DMS 273 (cell line): Measurements from ENCODE around the gene CPS1.
A peak's percentile ranks its signal among the peaks of the same experiment; 100 is the strongest.

Experiments
- DNase-seq: peaks from one replicate; lab custom pipeline; 2025; ENCODE audit not compliant: unreplicated experiment; lab: John Stamatoyannopoulos, UW

CPS1 gene

GRCh38 chr2:210546424-210547208 lies 9.8 kb upstream of the CPS1 start:
- DNase-seq, result peak; percentile 2

GRCh38 chr2:210548031-210548430 lies 8.4 kb upstream of the CPS1 start:
- DNase-seq, result no peak

GRCh38 chr2:210548878-210549384 lies 7.5 kb upstream of the CPS1 start:
- DNase-seq, result no peak

- DNase-seq, result no peak
Observed at GRCh38 chr2:210551001-210551400, 5.4 kb upstream of the CPS1 start.

- DNase-seq, result no peak
Observed at GRCh38 chr2:210553373-210553772, 3.0 kb upstream of the CPS1 start.

GRCh38 chr2:210555555-210555954 lies 844 bp upstream of the CPS1 start:
- DNase-seq, result no peak

GRCh38 chr2:210557721-210558120 lies 1.3 kb downstream of the CPS1 start:
- DNase-seq, result no peak

GRCh38 chr2:210558708-210559107 lies 2.3 kb downstream of the CPS1 start:
- DNase-seq, result no peak

- no peak for DNase-seq
Observed at GRCh38 chr2:210559182-210559581, 2.8 kb downstream of the CPS1 start.

GRCh38 chr2:210561475-210561874 lies 5.1 kb downstream of the CPS1 start:
- no peak for DNase-seq

GRCh38 chr2:210562091-210562490 lies 5.7 kb downstream of the CPS1 start:
- DNase-seq, result no peak

GRCh38 chr2:210562502-210563080 lies 6.2 kb downstream of the CPS1 start:
- no peak for DNase-seq

GRCh38 chr2:210567279-210567678 lies 10.9 kb downstream of the CPS1 start:
- DNase-seq, result no peak

GRCh38 chr2:210568108-210568507 lies 11.7 kb downstream of the CPS1 start:
- no peak for DNase-seq

GRCh38 chr2:210577263-210578071 lies 21.1 kb downstream of the CPS1 start:
- peak; percentile 52 for DNase-seq

- no peak for DNase-seq
Observed at GRCh38 chr2:210584834-210585233, 28.4 kb downstream of the CPS1 start.

- no peak for DNase-seq
Observed at GRCh38 chr2:210586381-210586780, 30.0 kb downstream of the CPS1 start.

GRCh38 chr2:210591663-210592062 lies 35.3 kb downstream of the CPS1 start:
- no peak for DNase-seq

- no peak for DNase-seq
Observed at GRCh38 chr2:210592726-210593125, 36.3 kb downstream of the CPS1 start.

GRCh38 chr2:210593166-210593565 lies 36.8 kb downstream of the CPS1 start:
- peak; percentile 4 for DNase-seq

- no peak for DNase-seq
Observed at GRCh38 chr2:210598219-210598618, 41.8 kb downstream of the CPS1 start.

GRCh38 chr2:210599476-210599875 lies 43.1 kb downstream of the CPS1 start:
- DNase-seq, result no peak
